Activated CD4-positive, alpha-beta T cell treated with anti-CD3 and anti-CD28 coated beads for 24 hours (primary cell): ENCODE measurements around the gene EXOC2.
A peak's percentile ranks its signal among the peaks of the same experiment; 100 is the strongest.

ENCODE experiments used
- DNase-seq, 2 donors: peaks; one replicate each; pipeline ENCODE4 v3.0.0-alpha.2; 2020; ENCODE audit warnings: low read depth in 2 of 2

The EXOC2 gene

GRCh38 chr6:470051-470900, 222.7 kb downstream of the EXOC2 start:
- DNase-seq: no peak

- no peak for DNase-seq
Observed at GRCh38 chr6:467671-468082, 225.3 kb downstream of the EXOC2 start.

GRCh38 chr6:467111-467510, 225.8 kb downstream of the EXOC2 start:
- DNase-seq: no peak

GRCh38 chr6:466564-466963, 226.4 kb downstream of the EXOC2 start:
- no peak for DNase-seq

GRCh38 chr6:465531-466348, 227.2 kb downstream of the EXOC2 start:
- DNase-seq: no peak

- no peak for DNase-seq
Observed at GRCh38 chr6:456887-457286, 236.1 kb downstream of the EXOC2 start.

- DNase-seq: no peak
Observed at GRCh38 chr6:456358-456867, 236.5 kb downstream of the EXOC2 start.

- DNase-seq: no peak
Observed at GRCh38 chr6:455835-456234, 237.1 kb downstream of the EXOC2 start.

GRCh38 chr6:455006-455585, 237.8 kb downstream of the EXOC2 start:
- DNase-seq: peak in 1 of 2 donors; percentile 36

- DNase-seq: no peak
Observed at GRCh38 chr6:454148-454991, 238.6 kb downstream of the EXOC2 start.

GRCh38 chr6:453152-453551, 239.8 kb downstream of the EXOC2 start:
- no peak for DNase-seq

- DNase-seq: no peak
Observed at GRCh38 chr6:452301-453067, 240.5 kb downstream of the EXOC2 start.

- DNase-seq: no peak
Observed at GRCh38 chr6:451847-452246, 241.1 kb downstream of the EXOC2 start.

GRCh38 chr6:451336-451735, 241.6 kb downstream of the EXOC2 start:
- no peak for DNase-seq

- DNase-seq: no peak
Observed at GRCh38 chr6:449486-450419, 243.2 kb downstream of the EXOC2 start.

- no peak for DNase-seq
Observed at GRCh38 chr6:449057-449430, 243.9 kb downstream of the EXOC2 start.

- no peak for DNase-seq
Observed at GRCh38 chr6:448296-449056, 244.5 kb downstream of the EXOC2 start.

- DNase-seq: peak in 1 of 2 donors; percentile 38
Observed at GRCh38 chr6:447381-448165, 245.4 kb downstream of the EXOC2 start.
